Caco-2 (cell line): Measurements from ENCODE around the gene NUP35. TPM values are rescaled to one million over a fixed set of nuclear protein-coding genes. Genes with fewer than 3 reads are reported as not detected.

ENCODE experiments used
- BruUV-seq: library from RNA; stranded (reverse); fragments of 400-500 nt; replicated peaks from 2 replicates; lab custom pipeline; 2021; lab: Mats Ljungman, UMichigan
- CTCF ChIA-PET: fragments of 300-600 bp; sonication (Branson Sonifier 250); formaldehyde crosslinking; loops from one replicate; lab custom pipeline; 2022; ENCODE audit warnings: antibody characterized with exemption; lab: Charles Lee
- POLR2A ChIA-PET: fragments of 300-600 bp; sonication (Branson Sonifier 250); formaldehyde crosslinking; loops from one replicate; lab custom pipeline; 2022; ENCODE audit warnings: antibody characterized with exemption; lab: Charles Lee
- DNase-seq, 2 experiments: peaks; one replicate each; pipeline versions ENCODE4 v3.0.0 to v3.0.0-alpha.2; 2020 to 2022
- H3K27me3 ChIP-seq: replicated peaks from 2 replicates; pipeline ENCODE4 v1.6.0; 2011; ENCODE audit warnings: low read length; ENCODE audit not compliant: control insufficient read depth, insufficient read depth
- H3K36me3 ChIP-seq: 2 replicates; pipeline ENCODE4 v1.5.1; 2011; ENCODE audit warnings: low read length; ENCODE audit not compliant: control insufficient read depth, insufficient read depth
- H3K4me1 ChIP-seq: fragments of 250-450 bp; sonication (Bioruptor Pico); 2 replicates; pipeline ENCODE4 v1.5.1; 2020; ENCODE audit warnings: mild to moderate bottlenecking
- H3K4me3 ChIP-seq: 2 replicates; pipeline ENCODE4 v1.5.1; 2011; ENCODE audit warnings: low read depth, mild to moderate bottlenecking, control low read depth, low read length
- H3K9me3 ChIP-seq: fragments of 250-450 bp; sonication (Bioruptor Pico); 2 replicates; pipeline ENCODE4 v1.5.1; 2020; ENCODE audit warnings: mild to moderate bottlenecking, moderate library complexity
- H3K27ac Mint-ChIP-seq: one replicate; pipeline ENCODE4 v1.8.0; 2022; ENCODE audit warnings: mixed read lengths; ENCODE audit not compliant: unreplicated experiment
- H3K27me3 Mint-ChIP-seq: one replicate; pipeline ENCODE4 v1.8.0; 2022; ENCODE audit warnings: mixed read lengths; ENCODE audit not compliant: insufficient read depth, unreplicated experiment
- H3K36me3 Mint-ChIP-seq: one replicate; pipeline ENCODE4 v1.8.0; 2022; ENCODE audit warnings: mild to moderate bottlenecking, mixed read lengths; ENCODE audit not compliant: insufficient read depth, unreplicated experiment
- H3K4me1 Mint-ChIP-seq: one replicate; pipeline ENCODE4 v1.8.0; 2022; ENCODE audit warnings: low read depth, mixed read lengths; ENCODE audit not compliant: unreplicated experiment
- H3K4me3 Mint-ChIP-seq: one replicate; pipeline ENCODE4 v1.8.0; 2022; ENCODE audit warnings: mild to moderate bottlenecking, moderate library complexity, mixed read lengths; ENCODE audit not compliant: unreplicated experiment
- H3K9me3 Mint-ChIP-seq: one replicate; pipeline ENCODE4 v1.8.0; 2022; ENCODE audit warnings: mixed read lengths; ENCODE audit not compliant: unreplicated experiment
- CTCF ChIP-seq, 2 experiments: fragments of 200-600 bp in 1 of 2; IDR thresholded peaks; 1 replicate in 1 of 2; 2 replicates in 1 of 2; pipeline versions ENCODE4 v1.5.1 to v1.8.0; 2011 to 2022; ENCODE audit warnings: antibody characterized with exemption in 1 of 2, control low read depth in 1 of 2, inconsistent platforms in 1 of 2, low read depth in 1 of 2, low read length in 1 of 2, mild to moderate bottlenecking in 1 of 2, moderate library complexity in 1 of 2; ENCODE audit not compliant: insufficient read depth in 1 of 2, severe bottlenecking in 1 of 2, unreplicated experiment in 1 of 2
- intact Hi-C: fragments of 100-400 bp; cut with micrococcal nuclease; formaldehyde crosslinking; loops from one replicate; pipeline ENCODE4 v1.10.0; 2022; ENCODE audit not compliant: unreplicated experiment
- total RNA-seq: library from RNA; stranded (reverse); gene quantifications from 2 replicates; pipeline ENCODE4 v1.2.3, GENCODE V29; 2022

Gene NUP35
- total RNA-seq, 1 experiment from 2014 or later, result 34.7 TPM

GRCh38 chr2:183193904-183194303, 69.7 kb downstream of the NUP35 start:
- Mint-ChIP-seq H3K4me3 (no peak overlapping the region), H3K27me3 (no peaks in the 10 kb centered on the region), H3K27ac (no peak overlapping the region), H3K4me1 (no peaks in the 10 kb centered on the region), H3K36me3 (peaks cover 19% of the 10 kb centered on the region), H3K9me3 (no peaks in the 10 kb centered on the region)
- H3K4me1 ChIP-seq, result no peaks in the 10 kb centered on the region
- no peaks in the 10 kb centered on the region for H3K9me3 ChIP-seq
- BruUV-seq, result no TSS peak
- H3K36me3 ChIP-seq, result no peaks in the 10 kb centered on the region
- no peak for TF ChIP-seq CTCF (IDR thresholded peaks at IDR 0.05; ENCODE audit: insufficient read depth in 1 of 2, low read depth in 1 of 2, low read length in 1 of 2, severe bottlenecking in 1 of 2, unreplicated experiment in 1 of 2)
- DNase-seq, result no peak
- ChIA-PET POLR2A (no interaction called here), CTCF (no interaction called here)
- intact Hi-C loops, result no loop called here
- no peak overlapping the region for H3K4me3 ChIP-seq
- H3K27me3 ChIP-seq, result no peaks in the 10 kb centered on the region

GRCh38 chr2:183195397-183195796, 71.2 kb downstream of the NUP35 start:
- Mint-ChIP-seq H3K27me3 (no peaks in the 10 kb centered on the region), H3K4me3 (no peak overlapping the region), H3K4me1 (no peaks in the 10 kb centered on the region), H3K36me3 (peaks cover 19% of the 10 kb centered on the region), H3K9me3 (no peaks in the 10 kb centered on the region), H3K27ac (no peak overlapping the region)
- Histone ChIP-seq H3K27me3 (no peaks in the 10 kb centered on the region), H3K9me3 (no peaks in the 10 kb centered on the region), H3K4me3 (no peak overlapping the region), H3K36me3 (no peaks in the 10 kb centered on the region), H3K4me1 (no peaks in the 10 kb centered on the region)
- no peak for DNase-seq
- ChIA-PET CTCF (no interaction called here), POLR2A (no interaction called here)
- intact Hi-C loops, result no loop called here
- TF ChIP-seq CTCF (IDR thresholded peaks at IDR 0.05; ENCODE audit: insufficient read depth in 1 of 2, low read depth in 1 of 2, low read length in 1 of 2, severe bottlenecking in 1 of 2, unreplicated experiment in 1 of 2), result no peak
- no TSS peak for BruUV-seq

- no peaks in the 10 kb centered on the region for H3K4me1 ChIP-seq
- DNase-seq, result no peak
- no peak for TF ChIP-seq CTCF (IDR thresholded peaks at IDR 0.05; ENCODE audit: insufficient read depth in 1 of 2, low read depth in 1 of 2, low read length in 1 of 2, severe bottlenecking in 1 of 2, unreplicated experiment in 1 of 2)
- H3K27ac Mint-ChIP-seq, result no peak overlapping the region
- CTCF ChIA-PET, result no interaction called here
- H3K36me3 ChIP-seq, result no peaks in the 10 kb centered on the region
- intact Hi-C loops, result no loop called here
- H3K36me3 Mint-ChIP-seq, result peaks cover 15% of the 10 kb centered on the region
- no TSS peak for BruUV-seq
- no peaks in the 10 kb centered on the region for H3K9me3 Mint-ChIP-seq
- H3K4me1 Mint-ChIP-seq, result no peaks in the 10 kb centered on the region
- no peaks in the 10 kb centered on the region for H3K27me3 ChIP-seq
- no peak overlapping the region for H3K4me3 ChIP-seq
- H3K27me3 Mint-ChIP-seq, result no peaks in the 10 kb centered on the region
- H3K4me3 Mint-ChIP-seq, result no peak overlapping the region
- POLR2A ChIA-PET, result no interaction called here
- H3K9me3 ChIP-seq, result no peaks in the 10 kb centered on the region
Observed at GRCh38 chr2:183195998-183196409, 71.8 kb downstream of the NUP35 start.
